Upper lobe of right lung (tissue), 1 donor: ENCODE measurements around the gene YKT6. TPM values are rescaled to one million over a fixed set of nuclear protein-coding genes. Genes with fewer than 3 reads are reported as not detected.

Experiments used
- ATAC-seq: fragments of 200-7000 bp; cut with Tn5 transposase; one replicate; pipeline ENCODE4 v1.9.1; 2020; ENCODE audit warnings: mild to moderate bottlenecking, moderate library complexity
- DNase-seq: peaks from one replicate; pipeline ENCODE4 v3.0.0-alpha.2; 2020
- H3K27ac ChIP-seq: fragments of 200-600 bp; one replicate; pipeline ENCODE4 v1.8.0; 2022
- H3K27me3 ChIP-seq: fragments of 200-600 bp; one replicate; pipeline ENCODE4 v1.8.0; 2022; ENCODE audit warnings: mild to moderate bottlenecking
- H3K36me3 ChIP-seq: fragments of 200-600 bp; one replicate; pipeline ENCODE4 v1.8.0; 2022
- H3K4me1 ChIP-seq: fragments of 200-600 bp; one replicate; pipeline ENCODE4 v1.8.0; 2022
- H3K4me3 ChIP-seq: fragments of 200-600 bp; one replicate; pipeline ENCODE4 v1.8.0; 2022; ENCODE audit warnings: mild to moderate bottlenecking
- H3K9me3 ChIP-seq: fragments of 200-600 bp; one replicate; pipeline ENCODE4 v1.8.0; 2022
- CTCF ChIP-seq: fragments of 200-600 bp; IDR thresholded peaks from one replicate; pipeline ENCODE4 v1.8.0; 2022; ENCODE audit warnings: antibody characterized with exemption
- intact Hi-C: fragments of 100-400 bp; cut with DNase I; formaldehyde crosslinking; loops from one replicate; pipeline ENCODE4 v1.11.0; 2022
- total RNA-seq: library from RNA; stranded (reverse); fragmentation: NEBNext Ultra II Directional; extraction: Animal tissue kit (Norgen Biotek cat#: 25700); gene quantifications from one replicate; pipeline ENCODE4 v1.2.1, GENCODE V29; 2021
- donor health status: DM: no; HTN: yes; CAD: no; lungs with severe emphysema.

The YKT6 gene
- total RNA-seq, 1 donor from 2014 or later = 54.7 TPM

DNA sequence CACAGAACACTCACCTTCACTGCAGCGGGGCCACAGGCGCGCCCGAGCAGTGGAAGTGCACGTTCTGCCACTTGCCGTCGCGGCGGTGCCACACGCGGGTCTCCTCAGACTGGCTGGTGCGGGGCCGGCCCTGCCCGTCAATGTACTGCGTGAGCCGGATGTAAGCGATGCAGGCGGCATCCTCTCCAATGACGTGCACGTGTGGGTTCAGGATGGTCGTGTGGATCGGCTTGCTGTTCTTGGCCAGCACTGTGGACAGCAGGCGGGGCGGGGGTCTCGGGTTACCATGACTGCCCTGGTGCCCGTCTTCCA is 19.2 kb downstream of the YKT6 start:
- Histone ChIP-seq H3K4me1 (no peaks in the 10 kb centered on the region), H3K9me3 (no peaks in the 10 kb centered on the region), H3K36me3 (no peaks in the 10 kb centered on the region), H3K27me3 (no peaks in the 10 kb centered on the region), H3K27ac (no peak overlapping the region), H3K4me3 (no peak overlapping the region)
- DNase-seq (peak; percentile 53), ATAC-seq (no peak)
- intact Hi-C loops = no loop called here
- no peak for TF ChIP-seq CTCF

GRCh38 chr7:44220358-44221112 is 19.8 kb downstream of the YKT6 start:
- no peak for TF ChIP-seq CTCF
- DNase-seq (peak; percentile 57), ATAC-seq (no peak)
- intact Hi-C loops = no loop called here
- Histone ChIP-seq H3K9me3 (no peaks in the 10 kb centered on the region), H3K27ac (no peak overlapping the region), H3K27me3 (peaks cover 3% of the 10 kb centered on the region), H3K36me3 (no peaks in the 10 kb centered on the region), H3K4me1 (no peaks in the 10 kb centered on the region), H3K4me3 (no peak overlapping the region)

GRCh38 chr7:44221231-44221791 is 20.5 kb downstream of the YKT6 start:
- peak; percentile 47 for DNase-seq
- no peak for ATAC-seq
- Histone ChIP-seq H3K4me1 (no peaks in the 10 kb centered on the region), H3K4me3 (no peak overlapping the region), H3K9me3 (no peaks in the 10 kb centered on the region), H3K36me3 (no peaks in the 10 kb centered on the region), H3K27ac (no peak overlapping the region), H3K27me3 (peaks cover 10% of the 10 kb centered on the region)
- intact Hi-C loops = no loop called here
- TF ChIP-seq CTCF = no peak

DNA sequence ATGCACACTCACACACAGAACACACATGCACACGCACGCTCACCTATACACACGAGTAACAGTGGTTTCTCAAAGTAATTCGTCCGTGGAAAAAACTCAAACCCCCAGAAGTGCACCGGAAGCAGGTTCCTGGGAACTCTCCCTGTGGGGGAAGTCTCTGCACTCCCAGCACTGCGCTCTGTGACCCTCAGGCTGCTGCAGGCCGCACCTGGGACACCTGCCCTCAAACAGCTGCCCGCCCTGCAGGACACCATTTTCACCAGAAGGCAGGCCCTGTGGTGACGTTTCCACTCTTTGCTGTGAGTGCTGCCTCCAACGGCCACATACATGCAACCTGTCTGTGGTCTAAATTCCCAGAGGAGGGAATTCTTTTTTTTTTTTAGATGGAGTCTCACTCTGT is 21.3 kb downstream of the YKT6 start:
- TF ChIP-seq CTCF = no peak
- Histone ChIP-seq H3K9me3 (no peaks in the 10 kb centered on the region), H3K4me1 (no peaks in the 10 kb centered on the region), H3K27ac (no peak overlapping the region), H3K27me3 (peaks cover 12% of the 10 kb centered on the region), H3K36me3 (no peaks in the 10 kb centered on the region), H3K4me3 (no peak overlapping the region)
- intact Hi-C loops = no loop called here
- DNase-seq (peak; percentile 38), ATAC-seq (no peak)

GRCh38 chr7:44222776-44223261 is 22.0 kb downstream of the YKT6 start:
- Histone ChIP-seq H3K27me3 (peaks cover 12% of the 10 kb centered on the region), H3K4me3 (no peak overlapping the region), H3K4me1 (no peaks in the 10 kb centered on the region), H3K36me3 (no peaks in the 10 kb centered on the region), H3K9me3 (no peaks in the 10 kb centered on the region), H3K27ac (no peak overlapping the region)
- DNase-seq (peak; percentile 34), ATAC-seq (no peak)
- intact Hi-C loops = no loop called here
- no peak for TF ChIP-seq CTCF
